DND-41 (cell line): ENCODE measurements around the gene MRPS18A.

Experiments used
- ATAC-seq: fragments of 200-7000 bp; cut with Tn5 transposase; 3 replicates; pipeline ENCODE4 v1.9.1; 2021; ENCODE audit warnings: low read depth; ENCODE audit not compliant: insufficient read depth
- DNase-seq: peaks from one replicate; pipeline ENCODE4 v3.0.0-alpha.2; 2020
- H2AFZ ChIP-seq: 2 replicates; pipeline ENCODE4 v1.6.0; 2012; ENCODE audit warnings: low read depth, low read length
- H3K27ac ChIP-seq: 2 replicates; pipeline ENCODE4 v1.5.1; 2012; ENCODE audit warnings: low read length, inconsistent platforms
- H3K27me3 ChIP-seq: fragments of 200-600 bp; sonication (generic); 2 replicates; pipeline ENCODE4 v1.6.0; 2012; ENCODE audit warnings: low read length, mild to moderate bottlenecking, inconsistent platforms; ENCODE audit not compliant: insufficient read depth, poor library complexity
- H3K36me3 ChIP-seq: 2 replicates; pipeline ENCODE4 v1.5.1; 2012; ENCODE audit warnings: low read length, inconsistent platforms; ENCODE audit not compliant: insufficient read depth
- H3K4me1 ChIP-seq: 2 replicates; pipeline ENCODE4 v1.5.1; 2012; ENCODE audit warnings: mild to moderate bottlenecking, low read length; ENCODE audit not compliant: insufficient read depth
- H3K4me2 ChIP-seq: 2 replicates; pipeline ENCODE4 v1.6.0; 2012; ENCODE audit warnings: mild to moderate bottlenecking, moderate library complexity, low read length, inconsistent platforms; ENCODE audit not compliant: insufficient read depth
- H3K4me3 ChIP-seq, 2 experiments: fragments of 200-600 bp in 1 of 2; shearing (Covaris generic) in 1 of 2; 2 replicates each; pipeline ENCODE4 v1.5.1; 2012 to 2016; ENCODE audit warnings: inconsistent platforms in 2 of 2, low read length in 2 of 2, mild to moderate bottlenecking in 2 of 2, low read depth in 1 of 2, moderate library complexity in 1 of 2
- H3K79me2 ChIP-seq: 2 replicates; pipeline ENCODE4 v1.6.0; 2012; ENCODE audit warnings: low read length, inconsistent platforms; ENCODE audit not compliant: insufficient read depth
- H3K9ac ChIP-seq: 2 replicates; pipeline ENCODE4 v1.6.0; 2012; ENCODE audit warnings: low read depth, mild to moderate bottlenecking, inconsistent platforms, low read length, moderate library complexity
- H3K9me3 ChIP-seq: 2 replicates; pipeline ENCODE4 v1.5.1; 2012; ENCODE audit warnings: low read length, moderate library complexity, mild to moderate bottlenecking, inconsistent platforms; ENCODE audit not compliant: insufficient read depth, severe bottlenecking
- H4K20me1 ChIP-seq: 2 replicates; pipeline ENCODE4 v1.6.0; 2012; ENCODE audit warnings: low read length; ENCODE audit not compliant: insufficient read depth
- CTCF ChIP-seq: IDR thresholded peaks from 2 replicates; pipeline ENCODE4 v1.5.1; 2012; ENCODE audit warnings: borderline replicate concordance, low read length, moderate library complexity, mild to moderate bottlenecking; ENCODE audit not compliant: poor library complexity, severe bottlenecking; ENCODE audit errors: extremely low read depth
- EZH2 ChIP-seq: IDR thresholded peaks from 3 replicates; pipeline ENCODE4 v1.6.1; 2012; ENCODE audit warnings: borderline replicate concordance, low read depth, mild to moderate bottlenecking, moderate library complexity, low read length, inconsistent platforms; ENCODE audit not compliant: severe bottlenecking

MRPS18A gene

GRCh38 chr6:43709654-43710303 lies 22.2 kb upstream of the MRPS18A start:
- DNase-seq (no peak), ATAC-seq (no peak)
- Histone ChIP-seq H3K9ac (no peak overlapping the region), H3K4me3 (no peak overlapping the region), H3K9me3 (no peaks in the 10 kb centered on the region), H2AFZ (no peak overlapping the region), H3K79me2 (no peaks in the 10 kb centered on the region), H3K36me3 (no peaks in the 10 kb centered on the region), H3K27ac (no peak overlapping the region), H3K27me3 (peaks cover 25% of the 10 kb centered on the region), H3K4me2 (no peak overlapping the region), H3K4me1 (no peaks in the 10 kb centered on the region), H4K20me1 (peaks cover 6% of the 10 kb centered on the region; the same call in 1 of the 2 replicates)
- TF ChIP-seq EZH2 (no peak), CTCF (no peak)

- Histone ChIP-seq H3K4me2 (no peak overlapping the region), H3K4me1 (no peaks in the 10 kb centered on the region), H3K79me2 (no peaks in the 10 kb centered on the region), H2AFZ (no peak overlapping the region), H3K36me3 (no peaks in the 10 kb centered on the region), H3K9ac (no peak overlapping the region), H3K27me3 (peaks cover 26% of the 10 kb centered on the region), H3K27ac (no peak overlapping the region), H4K20me1 (peaks cover 1% of the 10 kb centered on the region; the same call in 1 of the 2 replicates), H3K4me3 (no peak overlapping the region), H3K9me3 (no peaks in the 10 kb centered on the region)
- TF ChIP-seq EZH2 (no peak), CTCF (no peak)
- ATAC-seq (no peak), DNase-seq (no peak)
Observed at GRCh38 chr6:43708860-43709653, 21.5 kb upstream of the MRPS18A start.

GRCh38 chr6:43707767-43708166 lies 20.2 kb upstream of the MRPS18A start:
- Histone ChIP-seq H3K4me2 (no peak overlapping the region), H2AFZ (no peak overlapping the region), H3K36me3 (no peaks in the 10 kb centered on the region), H3K4me1 (no peaks in the 10 kb centered on the region), H4K20me1 (no peaks in the 10 kb centered on the region), H3K79me2 (no peaks in the 10 kb centered on the region), H3K27me3 (peaks cover 33% of the 10 kb centered on the region), H3K9me3 (no peaks in the 10 kb centered on the region), H3K4me3 (no peak overlapping the region), H3K27ac (no peak overlapping the region), H3K9ac (no peak overlapping the region)
- no peak for TF ChIP-seq EZH2
- TF ChIP-seq CTCF: no peak
- no peak for DNase-seq
- ATAC-seq: no peak
